Stimulated activated CD4-positive, alpha-beta T cell treated with anti-CD3 and anti-CD28 coated beads, Interleukin-12 subunit alpha, Interleukin-12 subunit beta, amount 100 ng/mL, for 48 hours (primary cell): ENCODE measurements around the gene VSIR.

ENCODE experiments used
- DNase-seq, 3 donors: peaks; one replicate each; pipeline ENCODE4 v3.0.0-alpha.2; 2020; ENCODE audit warnings: low read depth in 2 of 3, low spot score in 1 of 3

Gene VSIR

GRCh38 chr10:71749396-71749795 is 23.9 kb downstream of the VSIR start:
- DNase-seq: no peak

GRCh38 chr10:71748671-71749191 is 24.6 kb downstream of the VSIR start:
- peak; percentile 51 to 73 (median 70) for DNase-seq

GRCh38 chr10:71747551-71748523 is 25.5 kb downstream of the VSIR start:
- DNase-seq: no peak

- DNase-seq: no peak
Observed at GRCh38 chr10:71747039-71747531, 26.2 kb downstream of the VSIR start.

GRCh38 chr10:71746344-71747037 is 26.8 kb downstream of the VSIR start:
- DNase-seq: no peak

- no peak for DNase-seq
Observed at GRCh38 chr10:71745664-71746250, 27.6 kb downstream of the VSIR start.

- DNase-seq: no peak
Observed at GRCh38 chr10:71744897-71745663, 28.2 kb downstream of the VSIR start.

GRCh38 chr10:71743866-71744265 is 29.5 kb downstream of the VSIR start:
- DNase-seq: no peak

- DNase-seq: no peak
Observed at GRCh38 chr10:71743089-71743838, 30.1 kb downstream of the VSIR start.

GRCh38 chr10:71742301-71743088 is 30.8 kb downstream of the VSIR start:
- no peak for DNase-seq

- no peak for DNase-seq
Observed at GRCh38 chr10:71741671-71742070, 31.6 kb downstream of the VSIR start.

GRCh38 chr10:71741029-71741428 is 32.3 kb downstream of the VSIR start:
- no peak for DNase-seq

GRCh38 chr10:71740069-71740653 is 33.2 kb downstream of the VSIR start:
- DNase-seq: no peak

- DNase-seq: no peak
Observed at GRCh38 chr10:71739358-71739900, 33.9 kb downstream of the VSIR start.

- no peak for DNase-seq
Observed at GRCh38 chr10:71737834-71738197, 35.5 kb downstream of the VSIR start.

- DNase-seq: no peak
Observed at GRCh38 chr10:71737001-71737833, 36.1 kb downstream of the VSIR start.

- no peak for DNase-seq
Observed at GRCh38 chr10:71736570-71736952, 36.8 kb downstream of the VSIR start.
